ENCODE data around the gene ALG5.

Gene ALG5

GRCh38 chr13:36913463-36913862 lies 85.7 kb downstream of the ALG5 start:
- DNase-seq = no peak

- no peak for DNase-seq
These were observed 86.2 kb downstream of the ALG5 start for GRCh38 chr13:36912973-36913372.

GRCh38 chr13:36912369-36912768 lies 86.8 kb downstream of the ALG5 start:
- DNase-seq = no peak

DNA sequence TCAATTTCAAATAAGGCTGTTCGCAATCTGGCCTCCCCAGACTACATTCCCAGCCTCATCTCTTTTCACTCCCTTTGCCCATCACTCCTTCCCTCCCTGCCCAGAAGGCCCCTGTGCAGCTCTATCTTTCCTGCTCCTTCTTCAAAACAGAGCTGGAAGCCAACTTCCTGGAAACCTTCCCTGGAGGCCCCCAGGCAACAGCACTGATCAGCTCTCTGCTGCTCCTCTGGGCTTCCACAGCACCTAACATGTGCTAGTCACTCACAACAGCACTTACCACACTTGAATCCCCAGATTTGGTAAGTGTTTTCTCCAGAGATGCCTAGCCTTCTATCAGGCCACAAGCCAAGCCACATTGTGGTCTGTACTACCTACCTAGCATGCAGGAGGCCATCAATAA lies 88.6 kb downstream of the ALG5 start:
- DNase-seq = no peak

- no peak for DNase-seq
These were observed 91.3 kb downstream of the ALG5 start for GRCh38 chr13:36907821-36908220.

- no peak for DNase-seq
These were observed 91.9 kb downstream of the ALG5 start for GRCh38 chr13:36907266-36907665.

DNA sequence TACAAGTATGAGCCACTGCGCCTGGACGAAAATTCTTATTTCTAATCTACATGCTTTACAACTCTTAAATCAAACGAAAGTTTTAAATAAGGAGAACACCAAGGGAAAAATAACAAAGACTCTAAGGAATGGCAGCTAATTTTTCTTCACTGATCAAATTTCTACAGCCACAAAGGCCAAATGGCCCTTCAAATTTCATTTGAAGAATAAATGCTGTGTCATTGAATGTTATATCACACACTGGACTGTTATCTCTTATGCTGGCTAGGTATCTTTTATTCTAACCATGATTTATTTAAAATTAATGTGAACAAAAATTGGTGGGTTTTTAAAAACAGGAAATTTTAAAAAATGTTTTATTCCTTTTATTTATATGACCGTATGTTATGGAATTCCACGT lies 93.2 kb downstream of the ALG5 start:
- DNase-seq = no peak

GRCh38 chr13:36903925-36904595 lies 95.1 kb downstream of the ALG5 start:
- no peak for DNase-seq
